Cortex of kidney (tissue), 1 donor: ENCODE results near the gene CACFD1.

ENCODE experiments used
- DNase-seq: peaks from one replicate; lab custom pipeline; 2025; lab: John Stamatoyannopoulos, UW

Gene CACFD1

DNA sequence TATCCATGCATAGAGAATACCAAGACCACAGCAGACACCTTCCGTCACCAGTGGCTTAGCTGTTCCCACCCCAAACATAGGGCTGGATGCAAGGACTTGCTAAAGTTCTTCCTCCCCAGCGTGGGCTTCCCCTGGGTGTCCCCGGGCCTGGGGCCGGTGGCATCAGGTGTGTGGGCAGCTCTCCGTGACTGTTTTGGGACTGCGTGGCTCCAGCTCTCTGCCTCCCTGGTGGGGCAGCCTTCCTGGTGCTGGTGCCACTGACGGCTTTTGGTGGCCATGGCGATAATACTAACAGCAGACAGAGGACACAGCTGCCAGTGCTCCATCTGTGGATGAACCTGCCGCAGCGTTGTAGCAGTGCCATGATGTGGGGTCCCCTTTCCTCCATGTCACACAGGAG lies 4.9 kb downstream of the CACFD1 start:
- no peak for DNase-seq

DNA sequence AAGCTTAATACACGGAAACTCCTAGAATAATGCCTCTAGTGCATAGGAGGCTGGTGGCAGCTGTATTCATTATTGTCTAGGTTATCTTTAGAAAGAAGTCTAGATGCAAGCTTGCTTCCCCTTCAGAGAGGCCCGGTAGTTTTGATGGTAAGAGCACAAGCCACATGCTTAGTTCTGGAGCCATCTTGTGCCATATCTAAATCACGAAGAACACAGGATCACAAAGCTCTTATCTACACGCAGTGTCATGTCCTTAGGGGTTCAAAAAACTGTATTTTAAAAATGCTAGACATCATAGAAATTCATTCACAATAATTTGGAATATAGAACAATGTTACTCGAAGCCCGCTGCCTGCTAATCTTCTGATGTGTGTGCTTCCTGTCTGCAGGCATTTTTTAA lies 6.2 kb downstream of the CACFD1 start:
- DNase-seq, result no peak

DNA sequence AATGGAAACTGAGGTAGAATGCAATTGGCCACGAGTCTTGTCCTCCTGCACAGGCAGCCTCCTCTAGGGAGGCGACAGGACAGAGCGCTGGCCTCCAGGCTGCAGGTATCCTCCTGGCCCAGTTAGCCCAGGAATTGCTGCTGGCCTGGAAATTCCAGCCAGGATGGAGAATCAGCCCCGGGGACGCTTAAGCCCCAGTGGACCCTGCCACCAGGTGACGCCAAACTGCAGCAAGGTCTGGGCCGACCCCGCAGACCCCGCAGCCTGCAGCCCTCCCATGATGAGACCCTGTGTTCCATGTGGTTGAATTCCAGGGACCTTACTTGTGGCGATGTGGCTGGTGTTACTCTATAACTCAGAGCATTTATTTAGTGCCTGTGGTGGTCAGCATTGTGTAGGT lies 7.3 kb downstream of the CACFD1 start:
- DNase-seq, result no peak

DNA sequence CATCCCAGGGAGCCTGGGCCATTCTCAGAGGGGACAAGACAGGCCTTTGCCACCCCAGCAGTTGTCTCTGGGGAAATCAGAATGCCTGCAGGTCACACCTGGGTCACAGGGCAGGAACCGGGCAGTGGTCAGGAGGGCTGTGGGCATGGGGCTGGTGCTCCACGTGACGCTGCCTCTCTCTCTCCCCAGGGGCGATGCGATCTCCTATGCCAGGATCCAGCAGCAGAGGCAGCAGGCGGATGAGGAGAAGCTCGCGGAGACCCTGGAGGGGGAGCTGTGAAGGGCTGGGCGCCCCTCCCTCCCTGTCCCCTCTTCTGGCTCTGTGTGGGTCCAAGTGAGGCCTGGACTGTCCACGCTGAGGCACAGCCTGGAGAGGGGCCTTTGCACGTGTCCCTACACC lies 8.6 kb downstream of the CACFD1 start:
- DNase-seq, result no peak

DNA sequence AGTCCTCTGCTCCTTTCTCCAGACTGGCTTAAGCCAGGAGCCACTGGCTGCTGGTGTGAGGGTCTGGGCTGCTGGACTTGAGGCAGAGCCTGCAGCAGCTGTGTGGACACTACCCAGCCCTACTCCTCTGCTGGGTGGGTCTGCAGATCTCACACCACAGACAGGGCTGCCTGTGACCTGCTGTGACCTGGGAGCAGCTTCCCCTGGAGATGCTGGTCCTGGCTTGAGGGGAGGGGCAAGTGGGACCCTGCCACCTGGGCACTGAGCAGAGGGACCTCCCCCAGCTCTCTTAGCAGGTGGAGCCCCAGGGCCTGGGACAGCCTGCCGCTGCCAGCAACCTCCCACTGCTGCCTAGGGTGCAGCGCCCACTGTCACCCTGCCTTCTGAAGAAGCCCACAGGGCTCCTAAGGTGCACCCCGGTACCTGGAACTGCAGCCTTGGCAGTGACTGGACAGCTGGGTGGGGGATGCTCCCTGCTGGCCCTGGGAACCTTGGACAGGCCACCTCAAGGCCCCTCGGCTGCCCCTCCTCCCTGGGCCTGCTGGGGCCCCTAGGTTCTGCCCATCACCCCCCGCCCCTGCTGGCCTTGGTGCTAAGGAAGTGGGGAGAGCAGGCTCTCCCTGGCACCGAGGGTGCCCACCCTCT lies 9.1 kb downstream of the CACFD1 start:
- no peak for DNase-seq

DNA sequence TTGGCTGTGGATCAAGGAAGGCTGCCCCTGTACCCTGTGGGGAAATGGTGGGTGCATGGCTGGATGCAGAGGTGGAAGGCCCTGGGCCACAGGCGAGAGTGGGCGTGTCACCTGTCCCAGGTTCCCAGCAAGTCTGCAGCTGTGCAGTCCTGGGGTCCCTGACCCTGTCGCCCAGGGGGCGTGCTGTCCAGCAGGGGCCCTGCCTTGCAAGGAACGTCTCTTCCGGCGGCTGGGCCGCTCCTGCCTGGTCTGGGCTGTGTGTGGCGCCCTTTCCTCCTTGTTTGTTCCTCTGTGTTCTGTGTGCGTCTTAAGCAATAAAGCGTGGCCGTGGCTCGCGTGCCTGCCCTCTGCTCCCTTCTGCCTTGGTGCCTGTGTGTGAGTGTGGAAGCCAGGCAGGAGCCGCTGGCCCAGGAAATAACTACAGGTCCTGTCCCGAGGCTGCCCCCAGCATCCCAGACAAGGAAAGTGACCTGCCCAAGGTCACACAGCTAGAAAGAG lies 10.7 kb downstream of the CACFD1 start:
- DNase-seq, result no peak

DNA sequence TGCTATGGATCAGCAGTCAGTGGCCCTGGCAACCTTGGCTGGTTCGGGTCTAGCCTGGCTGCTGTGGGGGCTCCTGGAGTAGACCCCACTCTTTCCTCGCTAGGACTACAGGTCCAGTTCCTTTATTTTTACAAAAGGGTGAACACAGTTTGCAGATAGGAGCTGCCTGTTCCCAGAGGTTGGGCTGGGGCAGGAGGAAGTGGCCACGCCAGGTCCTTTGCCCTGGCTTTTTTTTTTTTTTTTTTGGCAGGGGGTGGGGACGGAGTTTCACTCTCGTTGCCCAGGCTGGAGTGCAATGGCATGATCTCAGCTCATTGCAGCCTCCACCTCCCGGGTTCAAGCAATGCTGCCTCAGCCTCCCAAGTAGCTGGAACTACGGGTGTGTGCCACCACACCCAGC lies 11.2 kb downstream of the CACFD1 start:
- no peak for DNase-seq

DNA sequence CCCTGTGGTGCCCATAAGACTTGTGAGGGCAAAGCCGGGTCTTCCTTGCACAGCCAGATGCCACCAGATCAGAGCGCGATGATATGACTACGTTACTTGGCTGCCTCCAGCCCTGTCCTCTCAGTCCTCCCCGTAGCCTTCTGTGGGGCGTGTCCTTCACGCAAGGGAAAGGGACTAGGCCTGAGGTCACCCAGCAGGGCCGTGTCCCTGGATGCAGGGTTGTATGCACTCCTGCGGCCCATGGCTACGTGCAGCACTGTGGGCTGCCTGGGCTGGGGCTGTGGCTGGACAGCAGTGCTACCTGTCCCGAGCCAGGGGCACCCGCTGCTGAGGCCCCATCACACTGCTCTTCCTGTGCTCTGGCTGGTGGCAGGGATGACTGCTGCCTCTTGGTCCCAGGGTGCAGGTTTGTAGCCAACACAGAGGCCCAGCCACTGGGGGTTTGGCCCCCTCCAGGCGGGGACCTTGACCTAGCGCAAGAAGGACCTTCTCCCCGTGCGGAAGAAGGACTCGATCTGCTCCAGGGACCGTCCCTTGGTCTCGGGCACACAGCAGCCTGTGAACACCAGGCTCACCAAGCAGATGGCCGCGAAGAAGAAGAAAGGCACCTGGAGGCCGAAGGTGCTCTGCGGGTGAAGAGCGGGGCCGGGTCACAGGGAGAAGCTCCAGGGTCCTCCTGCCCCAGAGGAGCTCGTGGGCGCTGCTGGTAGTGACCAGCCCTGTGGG lies 11.9 kb downstream of the CACFD1 start:
- no peak for DNase-seq

DNA sequence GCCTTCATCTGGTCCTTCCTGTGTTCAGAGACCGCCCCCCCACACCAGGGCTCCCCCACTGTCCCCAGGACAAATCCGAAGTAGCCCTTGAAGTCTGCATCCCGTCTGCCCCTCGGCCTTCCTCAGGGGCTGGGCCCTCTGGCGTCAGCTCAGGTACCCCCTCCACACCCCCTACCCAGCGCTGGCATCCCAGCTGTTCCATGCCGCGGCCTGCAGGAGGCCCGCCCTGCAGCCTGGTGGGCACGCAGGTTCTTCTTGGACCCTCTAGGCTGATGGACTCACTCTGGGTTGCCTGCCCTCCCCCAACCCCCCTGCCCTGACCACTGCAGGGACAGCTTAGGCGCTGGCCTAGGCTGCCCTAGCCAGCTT lies 12.5 kb downstream of the CACFD1 start:
- DNase-seq, result no peak

DNA sequence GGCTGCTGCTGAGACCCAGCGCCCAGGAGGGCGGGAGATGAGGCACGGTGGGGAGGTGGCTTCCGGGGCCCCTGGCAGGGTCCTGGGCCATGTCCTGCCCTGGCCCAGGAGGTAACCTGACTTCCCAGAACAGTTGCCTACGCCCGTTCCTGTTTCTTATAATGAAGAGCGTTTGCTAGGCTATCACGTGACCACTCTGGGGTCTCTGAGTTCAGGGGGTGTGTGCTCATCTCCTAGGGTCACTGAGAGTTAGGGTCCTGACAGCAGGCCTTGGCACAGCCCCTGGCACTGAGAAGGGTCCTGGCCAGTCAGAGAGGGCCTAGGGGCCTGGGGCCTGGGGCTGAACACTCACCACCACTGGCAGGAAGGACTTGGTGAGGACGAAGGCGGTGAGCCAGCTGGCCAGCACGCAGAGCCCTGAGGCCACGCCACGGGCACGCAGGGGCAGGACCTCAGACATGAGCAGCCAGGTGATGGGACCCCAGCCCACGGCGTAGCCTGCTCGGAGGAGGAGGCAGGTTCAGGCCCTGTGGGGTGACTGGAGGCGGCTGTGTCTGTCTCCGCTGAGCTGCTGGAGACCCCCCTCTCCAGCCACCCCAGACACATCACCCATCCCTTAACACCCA lies 13.1 kb downstream of the CACFD1 start:
- no peak for DNase-seq

DNA sequence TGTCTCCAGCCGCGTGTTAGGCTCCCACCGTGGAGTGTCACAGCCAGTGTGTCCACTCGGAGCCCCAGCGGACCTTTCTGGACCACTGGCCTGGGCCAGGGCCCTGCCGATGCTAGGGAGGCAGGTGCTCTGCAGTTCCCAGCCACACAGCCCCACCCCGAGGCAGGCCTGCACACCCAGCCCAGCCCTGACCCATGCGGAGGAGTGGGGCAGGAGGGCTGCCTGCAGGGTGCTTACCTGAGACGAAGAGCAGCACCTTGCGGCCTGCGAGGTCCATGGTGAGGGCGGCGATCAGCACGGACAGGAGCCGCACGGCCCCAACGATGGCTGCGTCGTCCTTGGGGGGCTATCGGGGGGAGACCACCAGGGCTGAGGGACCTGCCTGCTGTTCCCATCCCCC lies 14.0 kb downstream of the CACFD1 start:
- no peak for DNase-seq

DNA sequence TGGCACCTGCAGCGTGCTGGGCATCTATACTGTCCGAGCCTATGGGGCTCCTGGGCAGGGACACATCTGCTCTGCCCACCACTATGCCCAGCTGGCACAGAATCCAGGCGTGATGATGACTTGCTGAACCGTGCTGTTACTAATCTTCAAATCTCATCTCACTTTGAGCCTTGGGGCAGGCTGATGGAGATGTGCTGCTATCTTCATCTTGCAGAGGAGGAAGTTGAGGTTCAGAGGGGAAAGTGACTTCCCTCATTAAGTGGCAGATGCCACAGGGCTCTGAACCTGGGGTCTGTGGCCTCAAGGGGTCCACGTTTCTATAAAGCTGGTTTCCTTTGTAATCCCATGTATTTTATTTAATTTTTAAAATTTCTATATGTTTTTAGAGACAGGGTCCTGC lies 14.4 kb downstream of the CACFD1 start:
- DNase-seq, result no peak

DNA sequence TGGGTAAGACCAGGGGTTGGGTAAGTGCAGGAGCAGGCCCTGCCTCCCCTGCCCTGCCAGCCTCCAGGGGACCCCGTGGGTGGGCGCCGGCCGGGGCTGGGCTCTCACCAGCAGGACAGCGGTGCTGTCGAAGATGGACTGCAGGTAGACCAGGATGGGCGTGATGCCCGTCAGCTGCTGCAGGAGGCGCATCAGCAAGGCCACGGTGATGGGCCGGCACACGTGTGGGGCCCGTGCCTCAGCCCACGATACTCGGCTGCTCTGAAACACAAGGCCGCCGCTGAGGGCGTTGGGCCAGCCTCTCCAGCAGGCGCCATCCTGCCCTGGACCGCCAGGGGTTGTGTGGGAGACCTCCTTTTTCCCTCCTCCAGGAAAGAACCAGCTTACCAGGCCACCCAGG lies 15.1 kb downstream of the CACFD1 start:
- DNase-seq, result no peak

DNA sequence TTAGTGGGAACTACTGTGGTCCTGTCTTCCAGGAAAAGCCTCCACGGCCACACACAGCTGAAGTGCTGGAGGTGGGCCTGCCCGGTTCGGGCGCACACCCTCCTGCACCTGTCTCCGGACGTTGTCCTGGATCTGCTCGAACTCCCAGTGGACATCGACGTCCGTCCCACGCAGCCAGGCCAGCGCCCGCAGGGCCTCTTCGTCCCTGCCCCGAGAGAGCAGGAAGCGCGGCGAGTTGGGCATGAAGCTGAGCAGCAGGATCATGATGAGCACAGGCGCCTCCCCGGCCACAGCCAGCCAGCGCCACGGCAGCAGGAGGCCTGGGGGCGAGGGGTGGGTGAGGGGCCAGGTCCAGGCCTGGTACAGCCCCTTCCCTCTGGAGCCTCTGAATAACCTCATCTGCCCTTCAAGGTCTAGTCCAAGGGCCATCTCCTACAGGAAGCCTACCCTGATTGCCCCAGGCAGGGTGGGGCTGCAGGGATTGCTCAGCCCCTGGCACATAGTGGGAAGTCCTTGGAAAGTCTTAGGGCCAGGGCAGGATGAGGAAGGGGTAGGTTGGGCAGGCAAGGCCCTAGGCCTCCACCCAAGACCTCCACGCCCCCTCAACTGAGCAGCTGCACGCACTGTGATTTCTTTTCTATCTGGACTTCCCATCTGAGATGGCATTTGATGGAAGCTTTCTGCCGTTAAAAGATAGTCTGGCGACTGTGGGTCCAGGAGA lies 15.7 kb downstream of the CACFD1 start:
- DNase-seq, result no peak

DNA sequence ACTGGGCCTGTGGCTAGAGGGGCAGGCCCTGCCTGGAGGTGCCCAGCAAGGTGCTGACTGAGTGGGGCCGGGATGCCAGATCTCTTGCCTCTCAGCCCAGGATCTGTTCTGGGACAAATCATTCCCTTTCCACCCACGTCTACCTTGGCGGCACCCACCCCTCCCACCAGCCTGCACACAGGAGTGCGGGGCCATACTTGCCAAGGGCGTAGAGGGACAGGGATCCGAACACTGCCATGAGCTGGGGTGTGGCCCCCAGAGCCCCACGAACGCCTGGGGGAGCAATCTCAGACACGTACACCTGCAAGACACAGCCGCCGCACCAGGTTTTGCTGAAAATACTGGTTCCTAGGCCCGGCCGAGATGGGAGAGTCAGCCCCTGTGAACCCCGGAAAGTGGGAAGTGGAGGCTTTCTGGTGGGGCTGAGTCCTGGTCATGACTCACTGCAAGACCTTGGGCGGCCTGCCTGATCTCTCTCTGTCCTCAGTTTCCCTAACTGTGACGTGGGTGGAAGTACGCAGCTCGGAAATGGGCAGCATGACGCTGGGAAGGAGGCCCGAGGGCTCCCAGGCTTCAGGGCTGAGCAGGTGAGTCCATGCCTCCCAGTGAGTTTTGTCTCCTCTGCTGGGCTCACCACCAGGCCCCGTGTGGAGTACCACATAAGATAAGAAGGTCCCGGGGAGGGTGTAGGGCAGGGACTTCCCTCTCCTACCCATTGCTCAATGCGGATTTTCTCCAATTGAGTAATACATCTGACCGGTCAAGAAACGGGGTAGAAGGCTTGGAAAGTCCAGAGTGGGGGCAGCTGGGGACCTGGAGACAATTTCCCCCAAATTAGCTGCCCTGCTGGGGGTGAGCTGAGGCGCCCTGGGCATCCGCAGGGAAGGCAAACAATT lies 16.5 kb downstream of the CACFD1 start:
- no peak for DNase-seq

DNA sequence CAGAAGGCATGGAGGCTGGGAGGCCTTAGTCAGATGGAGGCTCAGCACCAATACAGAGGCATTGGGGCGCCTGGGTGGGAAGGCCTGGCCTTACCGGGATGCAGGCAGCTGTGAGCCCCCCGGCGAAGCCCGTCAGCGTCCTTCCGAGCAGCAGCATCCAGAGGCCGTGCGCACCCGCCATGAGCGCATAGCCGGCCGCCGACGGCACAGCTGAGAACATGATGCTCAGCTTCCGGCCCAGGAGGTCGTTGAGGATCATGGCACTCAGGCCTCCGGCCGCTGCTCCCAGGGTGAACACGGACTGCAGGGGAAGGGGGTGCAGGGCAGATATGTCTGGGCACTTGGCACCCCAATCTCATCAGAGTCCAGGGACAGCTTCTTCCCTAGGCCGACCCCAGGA lies 17.2 kb downstream of the CACFD1 start:
- no peak for DNase-seq

DNA sequence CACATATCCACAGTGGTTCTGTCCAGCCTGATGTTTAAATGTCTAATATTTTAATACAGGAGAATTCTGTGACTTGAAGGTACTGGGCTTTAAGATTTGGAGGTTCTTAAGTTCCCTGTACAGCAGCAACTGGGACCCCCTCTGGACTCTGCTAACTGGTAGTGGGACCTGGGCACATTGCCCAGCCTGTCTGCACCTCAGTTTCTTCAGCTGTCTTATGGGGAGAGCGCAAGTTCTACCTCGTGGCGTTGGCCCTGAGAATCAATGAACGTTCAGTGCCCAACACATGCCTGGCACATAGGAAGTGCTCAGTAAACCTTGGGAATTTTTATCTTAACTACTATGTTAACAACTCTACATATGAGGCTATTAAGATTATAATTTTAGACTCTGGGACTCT lies 17.7 kb downstream of the CACFD1 start:
- DNase-seq, result no peak

DNA sequence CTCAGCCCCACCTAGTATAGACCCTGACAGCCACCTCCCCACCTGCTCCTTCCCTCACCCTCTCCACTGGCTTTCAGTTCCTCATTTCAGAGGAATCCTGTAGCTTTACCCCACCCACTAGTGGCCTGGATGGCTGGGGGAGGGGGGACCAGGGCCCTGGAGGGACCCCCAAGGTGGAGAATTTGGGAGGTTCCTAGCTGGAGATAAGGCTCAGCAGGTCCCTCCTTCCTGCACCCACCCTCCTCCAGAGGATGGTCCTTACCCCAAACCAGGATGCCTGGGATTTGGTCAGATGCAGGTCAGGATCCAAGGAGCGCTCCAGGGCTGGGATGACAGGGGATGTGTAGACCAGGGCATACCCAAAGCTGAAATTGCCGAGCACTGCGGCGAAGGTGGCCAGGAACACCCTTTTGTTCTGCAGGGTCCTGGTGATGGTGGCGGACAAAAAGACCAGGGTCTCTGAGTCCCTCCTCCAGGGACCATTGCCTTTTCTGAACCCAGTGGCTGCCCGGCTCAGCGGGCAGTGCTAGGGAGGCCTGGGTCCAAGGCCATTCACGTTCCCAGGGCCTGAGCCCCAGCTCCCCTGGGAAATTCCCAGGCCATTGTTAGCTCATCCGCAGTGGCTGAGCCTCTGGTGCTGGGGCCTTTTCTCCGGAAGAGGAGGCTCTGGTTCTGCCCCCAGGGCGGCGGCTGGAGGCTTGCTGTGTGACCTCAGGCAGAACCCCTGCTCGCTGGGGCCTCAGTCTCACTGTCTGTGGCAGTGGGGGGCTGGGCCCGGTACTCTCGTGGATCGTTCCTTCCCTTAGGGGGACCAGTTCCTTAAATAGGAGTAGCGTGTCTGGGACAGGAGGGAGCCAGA lies 18.4 kb downstream of the CACFD1 start:
- DNase-seq, result no peak

DNA sequence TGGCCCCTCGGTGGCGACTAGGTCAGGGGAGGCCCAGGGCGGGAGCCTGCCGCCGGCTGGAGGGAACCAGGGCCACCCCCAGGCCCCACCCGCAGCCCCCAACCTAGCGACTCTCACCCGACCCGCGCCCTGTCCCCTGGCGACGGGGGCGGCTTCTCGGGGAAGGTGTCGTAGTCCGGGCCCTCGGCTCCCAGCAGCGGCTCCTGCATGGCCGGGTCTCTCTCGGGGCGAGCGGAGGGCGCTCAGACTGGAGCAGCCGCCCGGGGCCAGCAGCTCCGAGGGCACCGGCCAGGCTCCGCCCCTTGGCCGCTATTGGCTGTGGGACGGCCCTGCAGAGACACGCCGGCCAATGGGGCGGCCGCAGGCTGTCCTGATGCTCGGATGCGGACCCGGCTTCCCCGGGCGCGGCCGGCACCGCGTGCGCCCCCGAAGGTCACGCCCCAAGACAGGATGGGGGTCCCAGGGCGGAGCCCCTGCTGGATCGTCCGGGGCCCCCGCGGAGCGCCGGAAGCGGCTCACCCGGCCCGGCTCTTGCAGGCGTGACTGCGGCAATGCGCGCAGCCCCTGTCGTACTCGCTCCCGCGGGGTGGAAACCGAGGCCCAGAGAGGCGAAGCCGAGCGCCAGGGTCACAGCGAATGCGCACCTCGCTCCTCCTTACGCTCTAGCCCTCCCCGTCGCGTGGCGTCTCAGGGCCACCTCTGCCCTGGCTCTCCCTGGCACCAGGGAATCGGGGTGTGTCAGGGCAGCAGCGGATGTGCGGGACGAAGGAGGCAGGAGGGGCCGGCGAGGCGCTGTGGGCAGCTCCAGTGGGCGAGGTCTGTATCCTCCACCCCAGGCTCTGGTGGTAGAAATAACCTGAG lies 19.3 kb downstream of the CACFD1 start, which contains the start of gene SLC2A6:
Gene SLC2A6 (minus strand): TSS at position 249 of the 861 bp plus-strand sequence. CDS start 40 bp downstream, at position 209.
- no peak for DNase-seq

DNA sequence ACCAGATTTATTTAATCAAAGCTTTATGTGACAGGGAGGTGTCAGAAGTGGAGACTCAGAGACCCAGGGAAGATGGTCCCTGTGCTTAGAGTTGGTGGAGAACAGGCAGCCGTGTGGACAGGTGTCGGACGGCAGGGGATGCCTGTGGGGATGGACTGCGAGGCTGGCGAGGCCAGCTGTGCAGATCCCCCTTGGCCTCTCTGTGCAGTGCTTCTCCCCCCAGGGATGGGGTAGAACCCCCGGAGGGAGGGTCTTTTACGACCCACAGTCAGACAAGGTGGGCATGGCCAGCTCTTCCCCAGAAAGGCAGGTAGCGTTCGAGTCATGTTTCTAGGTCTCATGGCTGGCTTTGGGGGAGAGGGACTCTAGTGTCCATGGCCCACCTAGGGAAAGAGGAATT lies 23.8 kb downstream of the CACFD1 start:
- DNase-seq, result no peak
